ENCODE results near the gene ADGRA3. TPM values are rescaled to one million over a fixed set of nuclear protein-coding genes. Genes with fewer than 3 reads are reported as not detected.

The ADGRA3 gene
- total and polyA plus RNA-seq, 9 donors = 42.4 to 60.5 (median 49.0) TPM

- DNase-seq = peak; percentile 79
- Histone ChIP-seq H3K27me3 (ENCODE audit: control insufficient read depth, insufficient read depth, low read length) (no peaks in the 10 kb centered on the region), H3K9me3 (replicated peaks; ENCODE audit: control insufficient read depth, low read depth, low read length) (no peaks in the 10 kb centered on the region), H3K4me3 (ENCODE audit: low read length) (no peak overlapping the region), H3K36me3 (ENCODE audit: control insufficient read depth, insufficient read depth, low read length) (peaks cover 10% of the 10 kb centered on the region), H3K27ac (ENCODE audit: low read length) (peak overlapping the region; percentile 76), H3K4me1 (ENCODE audit: control insufficient read depth, insufficient read depth, low read length) (peaks cover 12% of the 10 kb centered on the region)
- WGBS (ENCODE audit: insufficient coverage) = no CpG with 5 or more reads among the region's 4 CpGs
Measured at GRCh38 chr4:22471999-22472461, 43.8 kb downstream of the ADGRA3 start.

GRCh38 chr4:22471419-22471818 lies 44.4 kb downstream of the ADGRA3 start:
- DNase-seq = no peak
- H3K4me1 ChIP-seq (ENCODE audit: control insufficient read depth, insufficient read depth, low read length) = peaks cover 12% of the 10 kb centered on the region
- H3K9me3 ChIP-seq (replicated peaks; ENCODE audit: control insufficient read depth, low read depth, low read length) = no peaks in the 10 kb centered on the region
- no peaks in the 10 kb centered on the region for H3K27me3 ChIP-seq (ENCODE audit: control insufficient read depth, insufficient read depth, low read length)
- peak overlapping the region; percentile 76 for H3K27ac ChIP-seq (ENCODE audit: low read length)
- H3K36me3 ChIP-seq (ENCODE audit: control insufficient read depth, insufficient read depth, low read length) = peaks cover 12% of the 10 kb centered on the region
- H3K4me3 ChIP-seq (ENCODE audit: low read length) = no peak overlapping the region
- 90% methylated on average over 2 of the region's 4 CpGs for WGBS (ENCODE audit: insufficient coverage)

DNA sequence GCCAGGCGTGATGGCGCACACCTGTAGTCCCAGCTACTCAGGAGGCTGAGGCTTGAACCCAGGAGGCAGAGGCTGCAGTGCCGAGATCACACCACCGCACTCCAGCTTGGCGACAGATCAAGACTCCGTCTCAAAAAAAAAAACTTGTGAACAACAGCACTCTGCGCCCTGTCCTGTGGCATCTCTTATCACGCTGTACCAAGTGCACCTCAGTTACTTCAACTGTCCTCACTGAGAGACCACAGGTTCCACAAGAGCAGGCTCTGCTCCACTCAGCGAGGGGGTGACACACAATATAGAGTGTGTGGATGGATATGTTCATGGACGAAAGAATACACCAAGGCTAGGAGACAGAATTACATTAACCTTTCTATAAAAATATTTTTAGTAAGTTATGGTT lies 49.3 kb downstream of the ADGRA3 start:
- no peak overlapping the region for H3K27ac ChIP-seq (ENCODE audit: low read length)
- no peak for DNase-seq
- WGBS (ENCODE audit: insufficient coverage) = 84% methylated on average over 6 of the region's 10 CpGs
- H3K36me3 ChIP-seq (ENCODE audit: control insufficient read depth, insufficient read depth, low read length) = peaks cover 15% of the 10 kb centered on the region
- peaks cover 9% of the 10 kb centered on the region for H3K4me1 ChIP-seq (ENCODE audit: control insufficient read depth, insufficient read depth, low read length)
- H3K27me3 ChIP-seq (ENCODE audit: control insufficient read depth, insufficient read depth, low read length) = no peaks in the 10 kb centered on the region
- H3K9me3 ChIP-seq (replicated peaks; ENCODE audit: control insufficient read depth, low read depth, low read length) = no peaks in the 10 kb centered on the region
- H3K4me3 ChIP-seq (ENCODE audit: low read length) = no peak overlapping the region

- no peak overlapping the region for H3K27ac ChIP-seq (ENCODE audit: low read length)
Measured at GRCh38 chr4:22465996-22466395, 49.9 kb downstream of the ADGRA3 start.

DNA sequence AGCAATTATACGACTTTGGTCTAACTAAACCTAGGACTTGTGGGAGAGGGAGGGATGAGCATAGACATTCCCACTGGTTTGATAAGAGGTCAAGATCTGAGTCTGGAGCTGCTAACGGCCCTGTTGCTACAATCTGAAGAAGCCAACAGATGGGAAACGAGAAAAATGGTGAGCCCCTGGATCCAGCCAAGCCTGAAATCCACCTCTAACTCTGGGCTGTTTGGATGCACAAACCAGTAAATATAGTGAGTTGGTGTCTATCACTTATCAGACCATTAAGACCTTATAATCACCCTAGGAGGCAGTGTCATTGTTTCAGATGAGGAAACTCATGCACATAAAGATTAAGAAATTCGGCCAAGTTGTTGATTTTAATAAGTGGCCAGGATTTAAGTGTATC lies 50.5 kb downstream of the ADGRA3 start:
- no peak overlapping the region for H3K4me3 ChIP-seq (ENCODE audit: low read length)
- H3K27ac ChIP-seq (ENCODE audit: low read length) = no peak overlapping the region
- DNase-seq = no peak
- WGBS (ENCODE audit: insufficient coverage) = 100% methylated on average over 1 of the region's 4 CpGs
- H3K36me3 ChIP-seq (ENCODE audit: control insufficient read depth, insufficient read depth, low read length) = peaks cover 8% of the 10 kb centered on the region
- no peaks in the 10 kb centered on the region for H3K4me1 ChIP-seq (ENCODE audit: control insufficient read depth, insufficient read depth, low read length)
- H3K27me3 ChIP-seq (ENCODE audit: control insufficient read depth, insufficient read depth, low read length) = no peaks in the 10 kb centered on the region
- H3K9me3 ChIP-seq (replicated peaks; ENCODE audit: control insufficient read depth, low read depth, low read length) = no peaks in the 10 kb centered on the region

More at GRCh38 chr4:22465996-22466395, 49.9 kb downstream of the ADGRA3 start:
- H3K4me1 ChIP-seq (ENCODE audit: control insufficient read depth, insufficient read depth, low read length) = peaks cover 5% of the 10 kb centered on the region
- H3K27me3 ChIP-seq (ENCODE audit: control insufficient read depth, insufficient read depth, low read length) = no peaks in the 10 kb centered on the region
- peaks cover 14% of the 10 kb centered on the region for H3K36me3 ChIP-seq (ENCODE audit: control insufficient read depth, insufficient read depth, low read length)
- no peak for DNase-seq
- no peak overlapping the region for H3K4me3 ChIP-seq (ENCODE audit: low read length)
- WGBS (ENCODE audit: insufficient coverage) = 94% methylated on average over 5 of the region's 5 CpGs
- H3K9me3 ChIP-seq (replicated peaks; ENCODE audit: control insufficient read depth, low read depth, low read length) = no peaks in the 10 kb centered on the region

- no peaks in the 10 kb centered on the region for H3K9me3 ChIP-seq (replicated peaks; ENCODE audit: control insufficient read depth, low read depth, low read length)
- H3K27me3 ChIP-seq (ENCODE audit: control insufficient read depth, insufficient read depth, low read length) = no peaks in the 10 kb centered on the region
- no peak overlapping the region for H3K4me3 ChIP-seq (ENCODE audit: low read length)
- DNase-seq = no peak
- H3K4me1 ChIP-seq (ENCODE audit: control insufficient read depth, insufficient read depth, low read length) = peaks cover 3% of the 10 kb centered on the region
- 93% methylated on average over 5 of the region's 5 CpGs for WGBS (ENCODE audit: insufficient coverage)
- peaks cover 7% of the 10 kb centered on the region for H3K36me3 ChIP-seq (ENCODE audit: control insufficient read depth, insufficient read depth, low read length)
- no peak overlapping the region for H3K27ac ChIP-seq (ENCODE audit: low read length)
Measured at GRCh38 chr4:22463179-22463578, 52.7 kb downstream of the ADGRA3 start.

DNA sequence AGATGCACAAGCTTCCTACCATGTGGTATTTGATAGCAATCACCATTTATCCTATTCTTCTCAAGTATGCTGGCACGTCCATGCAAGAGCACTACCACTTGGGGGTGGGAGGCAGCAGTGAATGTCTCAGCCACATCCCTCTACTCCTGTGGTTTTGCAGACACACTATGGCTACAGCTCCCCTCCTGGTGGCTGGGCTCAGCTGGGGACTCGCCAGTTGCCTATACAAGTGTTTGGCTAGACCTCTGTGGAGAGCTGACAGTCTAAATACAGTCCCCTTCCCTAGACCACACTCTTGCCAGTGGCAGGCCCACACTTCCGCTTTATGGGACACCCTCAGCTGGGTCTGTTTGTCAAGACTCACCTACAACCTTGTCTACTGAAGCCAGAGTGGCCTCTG lies 53.2 kb downstream of the ADGRA3 start:
- peaks cover 5% of the 10 kb centered on the region for H3K36me3 ChIP-seq (ENCODE audit: control insufficient read depth, insufficient read depth, low read length)
- peaks cover 4% of the 10 kb centered on the region for H3K4me1 ChIP-seq (ENCODE audit: control insufficient read depth, insufficient read depth, low read length)
- H3K4me3 ChIP-seq (ENCODE audit: low read length) = no peak overlapping the region
- 100% methylated on average over 2 of the region's 3 CpGs for WGBS (ENCODE audit: insufficient coverage)
- no peak for DNase-seq
- H3K9me3 ChIP-seq (replicated peaks; ENCODE audit: control insufficient read depth, low read depth, low read length) = no peaks in the 10 kb centered on the region
- H3K27me3 ChIP-seq (ENCODE audit: control insufficient read depth, insufficient read depth, low read length) = no peaks in the 10 kb centered on the region
- no peak overlapping the region for H3K27ac ChIP-seq (ENCODE audit: low read length)

GRCh38 chr4:22460266-22460665 lies 55.6 kb downstream of the ADGRA3 start:
- Histone ChIP-seq H3K4me3 (ENCODE audit: low read length) (no peak overlapping the region), H3K27ac (ENCODE audit: low read length) (no peak overlapping the region), H3K36me3 (ENCODE audit: control insufficient read depth, insufficient read depth, low read length) (peaks cover 5% of the 10 kb centered on the region), H3K4me1 (ENCODE audit: control insufficient read depth, insufficient read depth, low read length) (peaks cover 4% of the 10 kb centered on the region), H3K9me3 (replicated peaks; ENCODE audit: control insufficient read depth, low read depth, low read length) (no peaks in the 10 kb centered on the region), H3K27me3 (ENCODE audit: control insufficient read depth, insufficient read depth, low read length) (no peaks in the 10 kb centered on the region)
- no peak for DNase-seq

GRCh38 chr4:22458098-22458497 lies 57.8 kb downstream of the ADGRA3 start:
- Histone ChIP-seq H3K27ac (ENCODE audit: low read length) (peak overlapping the region; percentile 60), H3K4me1 (ENCODE audit: control insufficient read depth, insufficient read depth, low read length) (peaks cover 4% of the 10 kb centered on the region), H3K4me3 (ENCODE audit: low read length) (no peak overlapping the region), H3K9me3 (replicated peaks; ENCODE audit: control insufficient read depth, low read depth, low read length) (no peaks in the 10 kb centered on the region), H3K27me3 (ENCODE audit: control insufficient read depth, insufficient read depth, low read length) (no peaks in the 10 kb centered on the region), H3K36me3 (ENCODE audit: control insufficient read depth, insufficient read depth, low read length) (peaks cover 3% of the 10 kb centered on the region)
- peak; percentile 56 for DNase-seq
- WGBS (ENCODE audit: insufficient coverage) = 80% methylated on average over 4 of the region's 4 CpGs

DNA sequence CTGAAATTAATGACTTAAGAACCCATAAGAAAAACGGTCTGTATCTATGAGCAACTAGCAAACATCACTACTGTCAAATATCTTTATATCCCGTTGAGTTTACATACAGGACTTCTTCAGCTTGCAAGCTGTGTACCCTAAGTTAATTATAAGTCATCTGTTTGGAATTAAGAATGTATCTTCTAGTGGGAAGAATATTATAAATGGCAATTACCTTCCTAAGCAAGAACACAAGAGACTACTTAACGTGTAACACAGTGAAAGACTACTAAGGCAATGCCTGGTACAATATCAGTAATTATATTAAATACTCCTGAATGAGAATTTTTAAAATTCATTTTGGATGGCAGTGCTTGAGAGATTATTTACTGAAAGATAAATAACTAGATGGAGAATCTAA lies 58.5 kb downstream of the ADGRA3 start:
- no peak overlapping the region for H3K4me3 ChIP-seq (ENCODE audit: low read length)
- no peaks in the 10 kb centered on the region for H3K9me3 ChIP-seq (replicated peaks; ENCODE audit: control insufficient read depth, low read depth, low read length)
- peaks cover 7% of the 10 kb centered on the region for H3K36me3 ChIP-seq (ENCODE audit: control insufficient read depth, insufficient read depth, low read length)
- H3K27me3 ChIP-seq (ENCODE audit: control insufficient read depth, insufficient read depth, low read length) = no peaks in the 10 kb centered on the region
- H3K4me1 ChIP-seq (ENCODE audit: control insufficient read depth, insufficient read depth, low read length) = peaks cover 4% of the 10 kb centered on the region
- DNase-seq = no peak
- no CpG with 5 or more reads among the region's 3 CpGs for WGBS (ENCODE audit: insufficient coverage)
- H3K27ac ChIP-seq (ENCODE audit: low read length) = no peak overlapping the region

GRCh38 chr4:22456291-22456690 lies 59.6 kb downstream of the ADGRA3 start:
- no peak for DNase-seq
- Histone ChIP-seq H3K27me3 (ENCODE audit: control insufficient read depth, insufficient read depth, low read length) (no peaks in the 10 kb centered on the region), H3K36me3 (ENCODE audit: control insufficient read depth, insufficient read depth, low read length) (peaks cover 7% of the 10 kb centered on the region), H3K27ac (ENCODE audit: low read length) (no peak overlapping the region), H3K4me1 (ENCODE audit: control insufficient read depth, insufficient read depth, low read length) (peaks cover 4% of the 10 kb centered on the region), H3K9me3 (replicated peaks; ENCODE audit: control insufficient read depth, low read depth, low read length) (no peaks in the 10 kb centered on the region), H3K4me3 (ENCODE audit: low read length) (no peak overlapping the region)
- 91% methylated on average over 1 of the region's 3 CpGs for WGBS (ENCODE audit: insufficient coverage)

All from muscle of leg (tissue), 11 donors.